Calu3 (cell line): ENCODE results near the gene MACF1. TPM values are rescaled to one million over a fixed set of nuclear protein-coding genes. Genes with fewer than 3 reads are reported as not detected.
A peak's percentile ranks its signal among the peaks of the same experiment; 100 is the strongest.

ENCODE experiments used
- BruUV-seq: library from RNA; stranded (reverse); fragments of 400-500 nt; replicated peaks from 2 replicates; lab custom pipeline; 2021; lab: Mats Ljungman, UMichigan
- CTCF ChIA-PET: fragments of 300-600 bp; sonication (Branson Sonifier 250); formaldehyde crosslinking; loops from one replicate; lab custom pipeline; 2022; ENCODE audit warnings: antibody characterized with exemption; lab: Charles Lee
- DNase-seq: peaks from one replicate; pipeline ENCODE4 v3.0.0; 2022
- H3K27ac Mint-ChIP-seq: one replicate; pipeline ENCODE4 v1.8.0; 2022; ENCODE audit warnings: mixed read lengths; ENCODE audit not compliant: unreplicated experiment
- H3K27me3 Mint-ChIP-seq: one replicate; pipeline ENCODE4 v1.8.0; 2022; ENCODE audit warnings: mixed read lengths; ENCODE audit not compliant: unreplicated experiment
- H3K36me3 Mint-ChIP-seq: one replicate; pipeline ENCODE4 v1.8.0; 2022; ENCODE audit warnings: mild to moderate bottlenecking, moderate library complexity, mixed read lengths; ENCODE audit not compliant: insufficient read depth, unreplicated experiment
- H3K4me1 Mint-ChIP-seq: one replicate; pipeline ENCODE4 v1.8.0; 2022; ENCODE audit warnings: mild to moderate bottlenecking, low read depth, mixed read lengths; ENCODE audit not compliant: unreplicated experiment
- H3K4me3 Mint-ChIP-seq: one replicate; pipeline ENCODE4 v1.8.0; 2022; ENCODE audit warnings: mild to moderate bottlenecking, low read depth, moderate library complexity, mixed read lengths; ENCODE audit not compliant: unreplicated experiment
- H3K9me3 Mint-ChIP-seq: one replicate; pipeline ENCODE4 v1.8.0; 2022; ENCODE audit warnings: low read depth, mixed read lengths; ENCODE audit not compliant: unreplicated experiment
- CTCF ChIP-seq: fragments of 200-600 bp; IDR thresholded peaks from one replicate; pipeline ENCODE4 v1.8.0; 2022; ENCODE audit warnings: antibody characterized with exemption; ENCODE audit not compliant: unreplicated experiment
- intact Hi-C: fragments of 100-400 bp; cut with micrococcal nuclease; formaldehyde crosslinking; loops from one replicate; pipeline ENCODE4 v1.10.0; 2022; ENCODE audit not compliant: unreplicated experiment
- total RNA-seq: library from RNA; stranded (reverse); gene quantifications from 2 replicates; pipeline ENCODE4 v1.2.3, GENCODE V29; 2022

Gene MACF1
- total RNA-seq, 1 experiment from 2014 or later, result 705 TPM

GRCh38 chr1:39408641-39409054 is 204.2 kb downstream of the MACF1 start:
- H3K4me1 Mint-ChIP-seq, result peaks cover 39% of the 10 kb centered on the region
- CTCF ChIA-PET, result interaction anchor here (0.6 to 3.7 kb wide), 5 partner anchors 10 to 1051 kb away, joined by 3 to 30 read pairs (median 5); no protein-coding TSS in a partner anchor
- no peaks in the 10 kb centered on the region for H3K27me3 Mint-ChIP-seq
- BruUV-seq, result no TSS peak
- peak overlapping the region; percentile 95 for H3K4me3 Mint-ChIP-seq
- peak; percentile 98 for DNase-seq
- no peaks in the 10 kb centered on the region for H3K9me3 Mint-ChIP-seq
- H3K36me3 Mint-ChIP-seq, result peaks cover 71% of the 10 kb centered on the region
- no peak for TF ChIP-seq CTCF
- peak overlapping the region; percentile 93 for H3K27ac Mint-ChIP-seq
- intact Hi-C loops, result loop anchor here (1.0 kb wide), 1 partner anchor 13 kb away; no protein-coding TSS in a partner anchor

DNA sequence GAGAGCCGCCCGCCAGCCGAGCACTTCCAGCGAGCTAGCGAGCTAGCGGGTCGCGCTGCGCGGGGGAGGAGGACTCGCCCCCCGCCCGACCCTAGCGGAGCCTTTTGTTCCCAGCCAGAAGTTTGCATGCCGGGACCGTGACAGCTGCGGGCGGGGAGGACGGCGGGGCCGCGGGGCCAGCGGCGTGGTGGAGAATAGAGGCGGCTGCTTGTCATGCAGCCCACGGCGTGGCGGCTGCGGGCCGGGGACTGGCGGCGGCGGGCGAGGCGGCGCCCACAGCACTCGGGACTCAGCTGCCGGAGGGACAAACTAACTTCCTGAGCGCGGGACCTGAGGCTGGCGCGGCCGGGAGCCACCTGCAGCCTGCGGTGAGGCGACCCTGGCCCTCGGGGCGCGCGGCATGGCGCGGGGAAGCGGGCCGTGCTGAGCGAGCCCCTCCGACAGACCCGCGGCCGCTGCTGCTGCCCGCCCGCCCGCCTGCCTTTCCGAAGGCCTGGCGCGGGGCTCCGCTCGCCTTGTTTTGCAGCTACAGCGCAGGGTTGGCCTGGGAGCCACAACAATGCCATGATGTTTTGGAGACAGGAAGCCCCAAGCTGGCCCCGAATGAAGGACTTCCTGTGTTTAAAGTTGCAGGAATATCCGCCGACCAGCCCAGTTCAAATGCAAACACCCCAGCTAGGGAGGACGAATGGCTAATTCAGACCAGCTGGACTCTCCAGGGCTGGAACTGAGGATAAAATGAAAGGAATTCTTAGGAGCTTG is 204.7 kb downstream of the MACF1 start:
- peaks cover 77% of the 10 kb centered on the region for H3K36me3 Mint-ChIP-seq
- H3K9me3 Mint-ChIP-seq, result no peaks in the 10 kb centered on the region
- H3K27me3 Mint-ChIP-seq, result no peaks in the 10 kb centered on the region
- TF ChIP-seq CTCF, result no peak
- no TSS peak for BruUV-seq
- intact Hi-C loops, result loop anchor here (1.0 kb wide), 1 partner anchor 14 kb away; no protein-coding TSS in a partner anchor
- CTCF ChIA-PET, result interaction anchor here (0.5 to 5.0 kb wide), 7 partner anchors 9 to 64 kb away, joined by 3 to 55 read pairs (median 5); no protein-coding TSS in a partner anchor
- H3K27ac Mint-ChIP-seq, result peak overlapping the region; percentile 90
- DNase-seq, result no peak
- peaks cover 44% of the 10 kb centered on the region for H3K4me1 Mint-ChIP-seq
- peak overlapping the region; percentile 95 for H3K4me3 Mint-ChIP-seq

DNA sequence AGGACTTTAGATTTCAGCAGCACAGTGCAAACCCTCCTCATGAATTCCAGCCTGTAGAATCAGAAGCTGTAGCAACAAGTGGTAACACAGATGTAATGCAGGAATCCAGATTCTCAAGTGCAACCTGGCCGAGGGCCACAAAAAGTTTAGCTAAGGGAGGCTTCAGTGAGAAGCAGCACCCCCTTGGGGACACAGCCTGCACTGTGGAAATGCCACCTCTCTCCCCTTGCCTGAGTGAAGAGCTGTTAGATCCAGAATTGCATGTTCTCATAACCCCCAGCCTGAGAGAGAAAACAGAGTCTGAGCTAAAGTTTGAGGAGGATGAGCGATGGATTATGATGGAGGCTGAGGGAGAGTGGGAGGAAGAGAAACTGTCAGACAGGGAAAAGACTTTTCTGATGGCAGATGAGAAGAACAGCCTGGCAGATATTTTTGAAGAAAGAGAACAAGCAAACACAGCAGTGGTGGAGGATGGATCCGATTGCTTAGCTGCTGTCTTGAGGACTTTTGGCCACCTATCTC is 206.5 kb downstream of the MACF1 start:
- Mint-ChIP-seq H3K27me3 (no peaks in the 10 kb centered on the region), H3K4me3 (peak overlapping the region; percentile 95), H3K27ac (peak overlapping the region; percentile 90), H3K9me3 (no peaks in the 10 kb centered on the region), H3K4me1 (peaks cover 39% of the 10 kb centered on the region), H3K36me3 (peaks cover 85% of the 10 kb centered on the region)
- peak; percentile 86 for DNase-seq
- CTCF ChIA-PET, result interaction anchor here (0.5 to 5.0 kb wide), 17 partner anchors 10 to 427 kb away, joined by 3 to 55 read pairs (median 8); no protein-coding TSS in a partner anchor
- peak; percentile 83 for TF ChIP-seq CTCF
- no TSS peak for BruUV-seq
- intact Hi-C loops, result loop anchor here (1.0 to 10.0 kb wide), 3 partner anchors 33 to 216 kb away; no protein-coding TSS in a partner anchor
